CD8-positive, alpha-beta memory T cell (primary cell): Measurements from ENCODE around the gene KIF19. TPM values are rescaled to one million over a fixed set of nuclear protein-coding genes. Genes with fewer than 3 reads are reported as not detected.
"Not testable (repeated sequence)": the region's sequence is repeated elsewhere in the genome, so short reads cannot be mapped to it uniquely, and the experiment has no call there.

Experiments used
- CTCF ChIA-PET: fragments of 350-600 bp; sonication (Branson Sonifier 250); formaldehyde crosslinking; loops from one replicate; lab custom pipeline; 2021; ENCODE audit warnings: antibody characterized with exemption; lab: Charles Lee
- POLR2A ChIA-PET: fragments of 350-600 bp; sonication (Branson Sonifier 250); formaldehyde crosslinking; loops from one replicate; lab custom pipeline; 2021; ENCODE audit warnings: antibody characterized with exemption; lab: Charles Lee
- DNase-seq, 5 donors: peaks; one replicate each; pipeline versions ENCODE4 v3.0.0 to v3.0.0-alpha.2; 2020 to 2022; ENCODE audit warnings: mixed read lengths in 1 of 5
- H3K27ac ChIP-seq: one replicate; pipeline ENCODE4 v1.7.0; 2013; ENCODE audit warnings: low read depth, mild to moderate bottlenecking, low read length, moderate library complexity
- H3K27me3 ChIP-seq: 2 replicates; pipeline ENCODE4 v1.7.0; 2013; ENCODE audit warnings: low read length, mild to moderate bottlenecking; ENCODE audit not compliant: insufficient read depth, poor library complexity, severe bottlenecking
- H3K36me3 ChIP-seq: 2 replicates; pipeline ENCODE4 v1.7.0; 2013; ENCODE audit warnings: mild to moderate bottlenecking, low read length, moderate library complexity; ENCODE audit not compliant: insufficient read depth
- H3K4me1 ChIP-seq: 2 replicates; pipeline ENCODE4 v1.7.0; 2013; ENCODE audit warnings: mild to moderate bottlenecking, low read length, moderate library complexity; ENCODE audit not compliant: insufficient read depth
- H3K4me3 ChIP-seq: 2 replicates; pipeline ENCODE4 v1.7.0; 2013; ENCODE audit warnings: mild to moderate bottlenecking, low read length
- H3K9me3 ChIP-seq: 2 replicates; pipeline ENCODE4 v1.7.0; 2013; ENCODE audit warnings: mild to moderate bottlenecking, low read length
- H3K27ac Mint-ChIP-seq, 8 donors: one replicate each; pipeline ENCODE4 v1.8.0; 2020 to 2021; ENCODE audit warnings: mixed read lengths in 8 of 8, mild to moderate bottlenecking in 6 of 8, inconsistent platforms in 3 of 8, moderate library complexity in 3 of 8
- H3K27me3 Mint-ChIP-seq, 2 donors: one replicate each; pipeline ENCODE4 v1.8.0; 2020 to 2021; ENCODE audit warnings: mixed read lengths in 2 of 2, mild to moderate bottlenecking in 1 of 2, moderate library complexity in 1 of 2
- H3K36me3 Mint-ChIP-seq, 3 donors: one replicate each; pipeline ENCODE4 v1.8.0; 2020 to 2021; ENCODE audit warnings: mixed read lengths in 3 of 3, inconsistent platforms in 1 of 3, mild to moderate bottlenecking in 1 of 3
- H3K4me1 Mint-ChIP-seq, 3 donors: one replicate each; pipeline ENCODE4 v1.8.0; 2020 to 2021; ENCODE audit warnings: mixed read lengths in 3 of 3, inconsistent platforms in 1 of 3, mild to moderate bottlenecking in 1 of 3
- H3K4me3 Mint-ChIP-seq, 7 donors: one replicate each; pipeline ENCODE4 v1.8.0; 2020 to 2021; ENCODE audit warnings: mixed read lengths in 7 of 7, mild to moderate bottlenecking in 6 of 7, moderate library complexity in 4 of 7, inconsistent platforms in 2 of 7
- H3K9me3 Mint-ChIP-seq, 5 donors: one replicate each; pipeline ENCODE4 v1.8.0; 2020 to 2022; ENCODE audit warnings: mixed read lengths in 5 of 5, mild to moderate bottlenecking in 3 of 5, moderate library complexity in 2 of 5, inconsistent platforms in 1 of 5
- polyA plus RNA-seq: library from polyadenylated mRNA; unstranded; fragments of 300-500 nt; fragmentation: Illumina TruSeq; gene quantifications from one replicate; pipeline ENCODE4 v1.2.3, GENCODE V29; 2021
- total RNA-seq, 2 experiments: library from RNA; stranded (reverse); gene quantifications; one replicate each; pipeline ENCODE4 v1.2.3, GENCODE V29; 2021

Gene KIF19
- total and polyA plus RNA-seq, 3 experiments from 2014 or later, result 0.20 to 3.4 (median 0.24) TPM

- ChIA-PET CTCF (interaction anchor here (1.5 to 4.7 kb wide), 2 partner anchors 15 to 35 kb away, joined by 3 to 24 read pairs; no protein-coding TSS in a partner anchor), POLR2A (no interaction called here)
- Mint-ChIP-seq H3K36me3 (no peaks in the 10 kb centered on the region), H3K4me1 (no peaks in the 10 kb centered on the region), H3K27me3 (peaks cover 8 to 15% of the 10 kb centered on the region in 2 donors), H3K9me3 (no peaks in the 10 kb centered on the region), H3K4me3 (no peak overlapping the region), H3K27ac (no peak overlapping the region)
- H3K4me1 ChIP-seq, result no peaks in the 10 kb centered on the region
- no peaks in the 10 kb centered on the region for H3K9me3 ChIP-seq
- no peak for DNase-seq
- H3K4me3 ChIP-seq, result no peak overlapping the region
- H3K27ac ChIP-seq, result no peak overlapping the region
- H3K27me3 ChIP-seq, result peaks cover 3% of the 10 kb centered on the region
- H3K36me3 ChIP-seq, result no peaks in the 10 kb centered on the region
These were observed 69.0 kb downstream of the KIF19 start for GRCh38 chr17:74394977-74395376.

- Mint-ChIP-seq H3K36me3 (no peaks in the 10 kb centered on the region), H3K27me3 (peaks cover 4 to 10% of the 10 kb centered on the region in 2 donors), H3K4me1 (no peaks in the 10 kb centered on the region), H3K4me3 (no peak overlapping the region), H3K9me3 (no peaks in the 10 kb centered on the region), H3K27ac (no peak overlapping the region)
- H3K9me3 ChIP-seq, result no peaks in the 10 kb centered on the region
- no peak for DNase-seq
- H3K4me3 ChIP-seq, result no peak overlapping the region
- H3K36me3 ChIP-seq, result no peaks in the 10 kb centered on the region
- no peaks in the 10 kb centered on the region for H3K4me1 ChIP-seq
- peaks cover 2% of the 10 kb centered on the region for H3K27me3 ChIP-seq
- H3K27ac ChIP-seq, result no peak overlapping the region
- POLR2A ChIA-PET, result no interaction called here
- CTCF ChIA-PET, result no interaction called here
These were observed 70.5 kb downstream of the KIF19 start for GRCh38 chr17:74396567-74396966.

- H3K4me1 Mint-ChIP-seq, result peaks cover 0 to 2% (median 0%) of the 10 kb centered on the region in 3 donors
- Histone ChIP-seq H3K27ac (no peak overlapping the region), H3K9me3 (no peaks in the 10 kb centered on the region), H3K4me1 (no peaks in the 10 kb centered on the region), H3K27me3 (no peaks in the 10 kb centered on the region), H3K36me3 (no peaks in the 10 kb centered on the region), H3K4me3 (no peak overlapping the region)
- ChIA-PET CTCF (no interaction called here), POLR2A (interaction anchor here (0.7 kb wide), 1 partner anchor 8 kb away, joined by 3 read pairs; no protein-coding TSS in a partner anchor)
- no peaks in the 10 kb centered on the region for H3K36me3 Mint-ChIP-seq
- H3K27ac Mint-ChIP-seq, result peak overlapping the region in 1 of 8 donors; percentile 55
- no peak overlapping the region for H3K4me3 Mint-ChIP-seq
- H3K9me3 Mint-ChIP-seq, result no peaks in the 10 kb centered on the region
- H3K27me3 Mint-ChIP-seq, result peaks cover under 1 to 7% of the 10 kb centered on the region in 2 donors
- DNase-seq, result no peak
These were observed 76.0 kb downstream of the KIF19 start for GRCh38 chr17:74402048-74402447.

- Histone ChIP-seq H3K4me3 (no peak overlapping the region), H3K36me3 (no peaks in the 10 kb centered on the region), H3K27ac (no peak overlapping the region), H3K4me1 (no peaks in the 10 kb centered on the region), H3K9me3 (no peaks in the 10 kb centered on the region), H3K27me3 (no peaks in the 10 kb centered on the region)
- Mint-ChIP-seq H3K9me3 (no peaks in the 10 kb centered on the region), H3K4me1 (peaks cover 0 to 3% (median 0%) of the 10 kb centered on the region in 3 donors), H3K36me3 (no peaks in the 10 kb centered on the region), H3K27ac (peak overlapping the region in 1 of 8 donors; percentile 87), H3K27me3 (peaks cover 2 to 7% of the 10 kb centered on the region in 2 donors), H3K4me3 (no peak overlapping the region)
- ChIA-PET POLR2A (no interaction called here), CTCF (no interaction called here)
- DNase-seq, result no peak
These were observed 77.6 kb downstream of the KIF19 start for GRCh38 chr17:74403512-74404137.

GRCh38 chr17:74404218-74404617 lies 78.2 kb downstream of the KIF19 start:
- no peak for DNase-seq
- Mint-ChIP-seq H3K36me3 (no peaks in the 10 kb centered on the region), H3K27ac (no peak overlapping the region), H3K27me3 (peaks cover 2 to 4% of the 10 kb centered on the region in 2 donors), H3K9me3 (no peaks in the 10 kb centered on the region), H3K4me3 (no peak overlapping the region), H3K4me1 (peaks cover 0 to 3% (median 0%) of the 10 kb centered on the region in 3 donors)
- H3K27ac ChIP-seq, result no peak overlapping the region
- no peaks in the 10 kb centered on the region for H3K36me3 ChIP-seq
- POLR2A ChIA-PET, result no interaction called here
- no peak overlapping the region for H3K4me3 ChIP-seq
- no peaks in the 10 kb centered on the region for H3K27me3 ChIP-seq
- CTCF ChIA-PET, result no interaction called here
- no peaks in the 10 kb centered on the region for H3K4me1 ChIP-seq
- H3K9me3 ChIP-seq, result no peaks in the 10 kb centered on the region

- no peaks in the 10 kb centered on the region for H3K36me3 Mint-ChIP-seq
- H3K9me3 ChIP-seq, result no peaks in the 10 kb centered on the region
- H3K9me3 Mint-ChIP-seq, result no peaks in the 10 kb centered on the region
- H3K4me1 ChIP-seq, result no peaks in the 10 kb centered on the region
- no peaks in the 10 kb centered on the region for H3K36me3 ChIP-seq
- no peak overlapping the region for H3K4me3 Mint-ChIP-seq
- ChIA-PET CTCF (interaction anchor here (1.3 kb wide), 1 partner anchor 89 kb away, joined by 3 read pairs; no protein-coding TSS in a partner anchor), POLR2A (no interaction called here)
- no peak overlapping the region for H3K27ac ChIP-seq
- no peak overlapping the region for H3K4me3 ChIP-seq
- H3K4me1 Mint-ChIP-seq, result peaks cover 0 to 3% (median 0%) of the 10 kb centered on the region in 3 donors
- no peaks in the 10 kb centered on the region for H3K27me3 ChIP-seq
- peaks cover 2 to 4% of the 10 kb centered on the region in 2 donors for H3K27me3 Mint-ChIP-seq
- no peak for DNase-seq
- H3K27ac Mint-ChIP-seq, result no peak overlapping the region
These were observed 78.8 kb downstream of the KIF19 start for GRCh38 chr17:74404789-74405188.

DNA sequence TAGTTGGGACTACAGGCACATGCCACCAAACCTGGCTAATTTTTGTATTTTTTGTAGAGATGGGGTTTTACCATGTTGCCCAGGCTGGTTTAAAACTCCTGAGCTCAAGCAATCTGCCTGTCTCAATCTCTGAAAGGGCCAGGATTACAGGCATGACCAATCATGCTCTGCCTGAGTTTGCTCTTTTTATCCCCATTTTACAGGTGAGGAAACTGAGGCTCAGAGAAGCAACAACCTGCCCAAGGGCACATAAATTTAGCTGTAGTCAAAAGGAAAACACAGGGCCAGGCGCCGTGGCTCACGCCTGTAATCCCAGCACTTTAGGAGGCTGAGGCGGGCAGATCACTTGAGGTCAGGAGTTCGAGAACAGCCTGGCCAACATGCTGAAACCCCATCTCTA lies 79.3 kb downstream of the KIF19 start:
- POLR2A ChIA-PET, DNase-seq, H3K27ac Mint-ChIP-seq, H3K9me3 Mint-ChIP-seq, H3K27me3 ChIP-seq, H3K9me3 ChIP-seq, H3K36me3 Mint-ChIP-seq, H3K27ac ChIP-seq, H3K4me1 Mint-ChIP-seq, H3K4me3 Mint-ChIP-seq, H3K27me3 Mint-ChIP-seq, H3K4me1 ChIP-seq, H3K36me3 ChIP-seq, H3K4me3 ChIP-seq: not testable (repeated sequence)
- CTCF ChIA-PET, result interaction anchor here (1.3 kb wide), 1 partner anchor 88 kb away, joined by 3 read pairs; no protein-coding TSS in a partner anchor
